ENCODE results near the gene VSIG1. TPM values are rescaled to one million over a fixed set of nuclear protein-coding genes. Genes with fewer than 3 reads are reported as not detected.

Gene VSIG1
- total RNA-seq, 1 donor: 0.09 TPM

DNA sequence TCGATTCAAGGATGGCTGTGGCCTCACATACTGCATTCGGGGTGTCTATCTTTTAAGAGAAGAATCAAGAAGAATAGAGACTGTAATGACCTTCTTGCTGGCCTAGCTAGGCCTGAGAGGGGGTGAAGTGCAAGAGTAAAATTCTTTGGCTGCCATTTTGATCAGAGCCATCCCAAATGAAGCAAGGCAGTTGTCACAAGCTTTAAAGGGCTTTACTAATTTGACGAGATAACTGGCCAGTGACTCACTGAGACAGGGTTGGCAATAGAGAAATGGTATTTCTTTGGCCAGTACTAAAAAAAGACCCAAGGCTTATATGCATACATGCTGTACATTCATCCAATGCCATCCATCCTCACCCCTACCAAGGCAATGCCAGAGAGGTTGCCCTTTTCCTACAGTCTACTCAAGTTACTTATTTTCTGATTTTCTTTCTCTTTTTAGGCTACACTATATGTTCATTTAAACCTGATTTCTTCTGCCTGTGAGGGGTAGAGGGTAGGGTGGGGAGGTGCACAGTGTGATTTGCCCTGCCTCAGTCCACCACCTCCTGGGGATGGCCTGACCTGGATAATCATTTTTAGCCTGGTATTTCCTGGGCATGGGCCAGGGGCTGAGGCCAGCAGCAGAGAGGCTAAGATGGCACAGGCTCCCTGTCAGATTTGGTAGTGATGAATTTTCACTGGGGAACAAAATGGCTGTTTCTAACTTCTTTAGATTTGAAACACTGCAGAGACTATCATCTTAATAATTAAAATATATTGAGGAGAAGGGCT, 78.9 kb downstream of the VSIG1 start:
- TF ChIP-seq, protein P1, sequence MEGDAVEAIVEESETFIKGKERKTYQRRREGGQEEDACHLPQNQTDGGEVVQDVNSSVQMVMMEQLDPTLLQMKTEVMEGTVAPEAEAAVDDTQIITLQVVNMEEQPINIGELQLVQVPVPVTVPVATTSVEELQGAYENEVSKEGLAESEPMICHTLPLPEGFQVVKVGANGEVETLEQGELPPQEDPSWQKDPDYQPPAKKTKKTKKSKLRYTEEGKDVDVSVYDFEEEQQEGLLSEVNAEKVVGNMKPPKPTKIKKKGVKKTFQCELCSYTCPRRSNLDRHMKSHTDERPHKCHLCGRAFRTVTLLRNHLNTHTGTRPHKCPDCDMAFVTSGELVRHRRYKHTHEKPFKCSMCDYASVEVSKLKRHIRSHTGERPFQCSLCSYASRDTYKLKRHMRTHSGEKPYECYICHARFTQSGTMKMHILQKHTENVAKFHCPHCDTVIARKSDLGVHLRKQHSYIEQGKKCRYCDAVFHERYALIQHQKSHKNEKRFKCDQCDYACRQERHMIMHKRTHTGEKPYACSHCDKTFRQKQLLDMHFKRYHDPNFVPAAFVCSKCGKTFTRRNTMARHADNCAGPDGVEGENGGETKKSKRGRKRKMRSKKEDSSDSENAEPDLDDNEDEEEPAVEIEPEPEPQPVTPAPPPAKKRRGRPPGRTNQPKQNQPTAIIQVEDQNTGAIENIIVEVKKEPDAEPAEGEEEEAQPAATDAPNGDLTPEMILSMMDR (IDR thresholded peaks at IDR 0.05; ENCODE audit: insufficient read depth, low read length): no peak
- no peak overlapping the region for H3K4me3 ChIP-seq (ENCODE audit: low read depth, low read length)
- no peak for DNase-seq (ENCODE audit: low read depth)

DNA sequence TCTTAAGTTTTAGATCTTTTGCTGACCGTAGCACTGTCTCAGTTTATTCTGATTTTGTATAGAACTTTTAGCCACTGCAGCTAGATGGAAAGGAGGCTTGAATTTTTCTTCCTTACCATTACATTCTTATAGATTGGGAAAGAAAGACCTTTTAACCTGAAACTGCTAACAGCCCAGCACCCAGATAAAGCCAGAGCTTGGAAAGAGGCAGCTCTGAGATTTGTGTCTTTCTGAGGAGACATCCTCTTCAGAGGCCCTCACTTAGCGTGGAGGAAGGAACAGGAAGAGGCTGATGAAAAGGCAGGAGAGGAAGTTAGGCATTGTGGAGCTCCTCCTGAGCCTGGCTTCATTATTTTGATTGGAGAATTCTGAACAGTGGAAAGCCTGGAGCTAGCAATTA, 81.8 kb downstream of the VSIG1 start:
- TF ChIP-seq, protein P1 (IDR thresholded peaks at IDR 0.05; ENCODE audit: insufficient read depth, low read length): no peak
- DNase-seq (ENCODE audit: low read depth): no peak
- H3K4me3 ChIP-seq (ENCODE audit: low read depth, low read length): no peak overlapping the region

DNA sequence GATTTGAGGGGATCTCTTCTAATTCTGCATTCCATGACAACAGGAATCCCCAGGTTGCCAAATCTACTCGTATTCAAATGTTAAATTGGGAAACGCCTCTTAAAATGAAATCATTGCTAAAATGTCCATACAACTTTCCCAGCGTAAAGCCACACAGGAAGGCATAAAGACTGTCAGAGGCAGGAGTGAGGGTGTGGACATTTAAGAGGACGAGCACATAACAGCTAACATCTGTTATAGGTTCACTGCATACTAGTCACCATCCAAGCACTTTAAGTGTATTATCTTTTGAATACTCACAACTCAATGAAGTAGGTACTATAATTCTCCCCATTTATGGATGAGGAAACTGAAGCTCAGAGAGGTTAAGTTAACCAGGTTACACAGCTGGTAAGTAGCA, 82.3 kb downstream of the VSIG1 start:
- no peak overlapping the region for H3K4me3 ChIP-seq (ENCODE audit: low read depth, low read length)
- DNase-seq (ENCODE audit: low read depth): no peak
- TF ChIP-seq, protein P1 (IDR thresholded peaks at IDR 0.05; ENCODE audit: insufficient read depth, low read length): no peak

Other genes starting within 250 kb of the VSIG1 start
- 5.1 and 14.6 TPM in 2 replicates for gene MID2, start 219.2 kb upstream of the VSIG1 start, total RNA-seq (ENCODE audit: low replicate concordance)
- not detected in 2 replicates for gene TEX13B, start 62.7 kb upstream of the VSIG1 start, total RNA-seq (ENCODE audit: low replicate concordance)
- gene PSMD10, start 46.5 kb downstream of the VSIG1 start, total RNA-seq (ENCODE audit: low replicate concordance): 57.5 and 80.8 TPM in 2 replicates
- gene ATG4A, start 46.7 kb downstream of the VSIG1 start, total RNA-seq (ENCODE audit: low replicate concordance): 12.7 and 14.8 TPM in 2 replicates